Kidney (tissue), 14 donors: ENCODE results near the gene ESRRG. TPM values are rescaled to one million over a fixed set of nuclear protein-coding genes. Genes with fewer than 3 reads are reported as not detected.

Experiments used
- DNase-seq, 5 donors: peaks; one replicate each; pipeline ENCODE4 v3.0.0-alpha.2; 2013 to 2020
- FAIRE-seq: peaks from 2 replicates; lab custom pipeline; 2012; peaks lifted over from hg19 to GRCh38; lab: Jason Lieb, UNC
- H3K27ac ChIP-seq, 2 donors: one replicate each; pipeline ENCODE4 v1.7.0; 2013; ENCODE audit warnings: low read depth in 2 of 2, low read length in 2 of 2, inconsistent platforms in 1 of 2
- H3K27me3 ChIP-seq: one replicate; pipeline ENCODE4 v1.7.1; 2013; ENCODE audit warnings: low read length, inconsistent platforms; ENCODE audit not compliant: control insufficient read depth, insufficient read depth
- H3K36me3 ChIP-seq, 3 donors: one replicate each; pipeline versions ENCODE4 v1.7.0 to v1.7.1; 2013; ENCODE audit warnings: low read length in 3 of 3, control low read depth in 1 of 3, inconsistent platforms in 1 of 3; ENCODE audit not compliant: insufficient read depth in 3 of 3, control insufficient read depth in 2 of 3
- H3K4me1 ChIP-seq, 3 donors: one replicate each; pipeline versions ENCODE4 v1.7.0 to v1.7.1; 2013; ENCODE audit warnings: low read length in 3 of 3, inconsistent platforms in 1 of 3, low read depth in 1 of 3; ENCODE audit not compliant: control insufficient read depth in 2 of 3, insufficient read depth in 2 of 3
- H3K4me3 ChIP-seq, 3 donors: one replicate each; pipeline versions ENCODE4 v1.7.0 to v1.8.1; 2013; ENCODE audit warnings: low read length in 3 of 3, control low read depth in 1 of 3, inconsistent platforms in 1 of 3
- H3K9ac ChIP-seq, 3 donors: one replicate each; pipeline versions ENCODE4 v1.7.0 to v1.7.1; 2013; ENCODE audit warnings: low read length in 3 of 3, control low read depth in 1 of 3, inconsistent platforms in 1 of 3
- H3K9me3 ChIP-seq, 3 donors: one replicate each; pipeline versions ENCODE4 v1.7.0 to v1.7.1; 2013; ENCODE audit warnings: low read length in 3 of 3, control low read depth in 1 of 3, inconsistent platforms in 1 of 3; ENCODE audit not compliant: control insufficient read depth in 2 of 3, insufficient read depth in 1 of 3
- CTCF ChIP-seq: IDR thresholded peaks from 3 replicates; pipeline ENCODE4 v1.5.1; 2012; ENCODE audit warnings: mild to moderate bottlenecking, moderate library complexity, borderline replicate concordance; ENCODE audit not compliant: insufficient read depth; ENCODE audit errors: extremely low read depth
- intact Hi-C: fragments of 100-400 bp; cut with DNase I; formaldehyde crosslinking; loops from one replicate; pipeline ENCODE4 v1.11.1; 2022
- polyA plus RNA-seq: library from polyadenylated mRNA; stranded (reverse); fragments of 350-450 nt; fragmentation: Illumina TruSeq; extraction: RNeasy Lipid Tissue Mini Kit (QIAGEN cat#74804); gene quantifications from one replicate; pipeline ENCODE4 v1.2.3, GENCODE V29; 2014; ENCODE audit warnings: low read depth, low replicate concordance; ENCODE audit not compliant: insufficient read depth
- total RNA-seq: library from RNA; stranded (reverse); fragmentation: NEBNext Ultra II Directional; extraction: Animal tissue kit (Norgen Biotek cat#: 25700); gene quantifications from one replicate; pipeline ENCODE4 v1.2.1, GENCODE V29; 2021
- donor health status: control.
- donor health status: control.
- donor health status: control.
- donor health status: control.
- donor health status: control.
- donor health status: DM: yes; HTN: yes; CAD: no.
- donor health status: Normal renal cell carcinoma (clear cell type).

ESRRG gene
- total and polyA plus RNA-seq, 2 donors from 2014 or later, result 11.9 to 25.3 TPM

- no peak for TF ChIP-seq CTCF
- DNase-seq (no peak), FAIRE-seq (no peak)
- intact Hi-C loops, result no loop called here
- no peaks in the 10 kb centered on the region for H3K9me3 ChIP-seq
- no peak overlapping the region for H3K27ac ChIP-seq
- H3K36me3 ChIP-seq, result no peaks in the 10 kb centered on the region
- H3K27me3 ChIP-seq, result no peaks in the 10 kb centered on the region
- no peaks in the 10 kb centered on the region for H3K4me1 ChIP-seq
- H3K4me3 ChIP-seq, result no peak overlapping the region
- H3K9ac ChIP-seq, result no peak overlapping the region
Observed at GRCh38 chr1:216456682-216457081, 266.5 kb downstream of the ESRRG start.

DNA sequence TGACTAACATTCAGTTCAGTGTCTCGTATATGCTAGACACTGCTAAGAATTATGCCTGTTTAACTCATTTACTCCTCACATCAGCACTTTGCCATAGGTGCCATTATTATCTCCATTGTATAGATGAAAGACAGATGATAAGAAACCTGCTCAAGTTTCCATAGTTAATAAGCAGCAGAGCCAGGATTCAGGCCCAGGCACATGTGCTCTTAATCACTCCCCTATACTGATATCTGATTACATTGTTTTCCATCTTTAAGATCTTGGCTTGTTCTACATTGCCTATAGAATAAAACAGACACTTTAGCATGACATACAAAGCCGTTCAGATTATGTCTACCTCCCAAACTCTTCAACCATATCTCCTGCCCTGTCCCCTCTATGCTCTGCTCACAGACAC is 269.5 kb downstream of the ESRRG start:
- Histone ChIP-seq H3K9me3 (no peaks in the 10 kb centered on the region), H3K4me3 (no peak overlapping the region), H3K27ac (no peak overlapping the region), H3K27me3 (no peaks in the 10 kb centered on the region), H3K4me1 (no peaks in the 10 kb centered on the region), H3K9ac (no peak overlapping the region), H3K36me3 (no peaks in the 10 kb centered on the region)
- no peak for FAIRE-seq
- TF ChIP-seq CTCF, result no peak
- intact Hi-C loops, result no loop called here
- DNase-seq, result no peak
